GM19351 (cell line): ENCODE data around the gene RAP1GAP.
"Not testable (repeated sequence)": the region's sequence is repeated elsewhere in the genome, so short reads cannot be mapped to it uniquely, and the experiment has no call there.

ENCODE experiments used
- ATAC-seq: cut with Tn5 transposase; IDR thresholded peaks from one replicate; pipeline ENCODE4 v1.9.1; 2021; ENCODE audit warnings: mild to moderate bottlenecking, moderate library complexity; ENCODE audit not compliant: unreplicated experiment

RAP1GAP gene

GRCh38 chr1:21647431-21648351, 21.5 kb downstream of the RAP1GAP start:
- ATAC-seq: no peak

GRCh38 chr1:21645550-21645949, 23.6 kb downstream of the RAP1GAP start:
- ATAC-seq: no peak

GRCh38 chr1:21644906-21645305, 24.3 kb downstream of the RAP1GAP start:
- ATAC-seq: no peak

GRCh38 chr1:21644348-21644747, 24.8 kb downstream of the RAP1GAP start:
- no peak for ATAC-seq

- ATAC-seq: no peak
Observed at GRCh38 chr1:21643624-21644023, 25.5 kb downstream of the RAP1GAP start.

- no peak for ATAC-seq
Observed at GRCh38 chr1:21641967-21642739, 27.0 kb downstream of the RAP1GAP start.

- no peak for ATAC-seq
Observed at GRCh38 chr1:21641537-21641936, 27.6 kb downstream of the RAP1GAP start.

- ATAC-seq: no peak
Observed at GRCh38 chr1:21641076-21641475, 28.1 kb downstream of the RAP1GAP start.

- no peak for ATAC-seq
Observed at GRCh38 chr1:21640653-21641052, 28.5 kb downstream of the RAP1GAP start.

- ATAC-seq: no peak
Observed at GRCh38 chr1:21639594-21640041, 29.5 kb downstream of the RAP1GAP start.

GRCh38 chr1:21638531-21639341, 30.4 kb downstream of the RAP1GAP start:
- ATAC-seq: no peak

GRCh38 chr1:21637514-21637913, 31.6 kb downstream of the RAP1GAP start:
- ATAC-seq: no peak

- no peak for ATAC-seq
Observed at GRCh38 chr1:21636029-21636428, 33.1 kb downstream of the RAP1GAP start.

GRCh38 chr1:21634806-21635535, 34.2 kb downstream of the RAP1GAP start:
- no peak for ATAC-seq

GRCh38 chr1:21633992-21634805, 35.0 kb downstream of the RAP1GAP start:
- ATAC-seq: no peak

GRCh38 chr1:21633141-21633755, 35.9 kb downstream of the RAP1GAP start:
- no peak for ATAC-seq

- ATAC-seq: no peak
Observed at GRCh38 chr1:21631944-21632887, 36.9 kb downstream of the RAP1GAP start.

- ATAC-seq: not testable (repeated sequence)
Observed at GRCh38 chr1:21631590-21631943, 37.6 kb downstream of the RAP1GAP start.
